Type B pancreatic cell (in vitro differentiated cells): ENCODE data around the gene UBA52. TPM values are rescaled to one million over a fixed set of nuclear protein-coding genes. Genes with fewer than 3 reads are reported as not detected.

Source experiments
- DNase-seq: peaks from one replicate; pipeline ENCODE4 v3.0.0; 2021; ENCODE audit warnings: mixed read lengths; ENCODE audit not compliant: unreplicated experiment; ENCODE audit errors: extremely low spot score
- H3K27ac Mint-ChIP-seq: 2 replicates; pipeline ENCODE4 v1.8.0; 2021; ENCODE audit warnings: mild to moderate bottlenecking, mixed read lengths
- H3K27me3 Mint-ChIP-seq: 2 replicates; pipeline ENCODE4 v1.8.0; 2021; ENCODE audit warnings: mixed read lengths
- H3K36me3 Mint-ChIP-seq: 2 replicates; pipeline ENCODE4 v1.8.0; 2021; ENCODE audit warnings: mixed read lengths
- H3K4me1 Mint-ChIP-seq: one replicate; pipeline ENCODE4 v1.8.0; 2021; ENCODE audit warnings: mixed read lengths; ENCODE audit not compliant: unreplicated experiment
- H3K4me3 Mint-ChIP-seq: 2 replicates; pipeline ENCODE4 v1.8.0; 2021; ENCODE audit warnings: mild to moderate bottlenecking, mixed read lengths
- H3K9me3 Mint-ChIP-seq: 2 replicates; pipeline ENCODE4 v1.8.0; 2021; ENCODE audit warnings: mixed read lengths
- CTCF ChIP-seq: fragments of 200-600 bp; sonication (generic); conservative IDR thresholded peaks from 2 replicates; pipeline ENCODE4 v1.5.0; 2021; ENCODE audit warnings: antibody characterized with exemption, mild to moderate bottlenecking
- total RNA-seq: library from RNA; stranded (reverse); gene quantifications from 2 replicates; pipeline ENCODE4 v1.2.1, GENCODE V29; 2021; ENCODE audit warnings: low replicate concordance

Gene UBA52
- total RNA-seq, 1 donor from 2014 or later, result 1,126 TPM

GRCh38 chr19:18529782-18530181, 41.9 kb upstream of the UBA52 start:
- Mint-ChIP-seq H3K27ac (no peak overlapping the region), H3K36me3 (peaks cover 3% of the 10 kb centered on the region), H3K27me3 (no peaks in the 10 kb centered on the region), H3K4me1 (no peaks in the 10 kb centered on the region), H3K4me3 (no peak overlapping the region), H3K9me3 (no peaks in the 10 kb centered on the region)
- no peak for TF ChIP-seq CTCF
- DNase-seq, result no peak

GRCh38 chr19:18531485-18531884, 40.2 kb upstream of the UBA52 start:
- Mint-ChIP-seq H3K9me3 (no peaks in the 10 kb centered on the region), H3K4me1 (no peaks in the 10 kb centered on the region), H3K4me3 (no peak overlapping the region), H3K27me3 (no peaks in the 10 kb centered on the region), H3K27ac (no peak overlapping the region), H3K36me3 (peaks cover 5% of the 10 kb centered on the region)
- DNase-seq, result no peak
- no peak for TF ChIP-seq CTCF

GRCh38 chr19:18532168-18532890, 39.3 kb upstream of the UBA52 start:
- Mint-ChIP-seq H3K4me3 (no peak overlapping the region), H3K27me3 (no peaks in the 10 kb centered on the region), H3K36me3 (peaks cover 8% of the 10 kb centered on the region), H3K4me1 (no peaks in the 10 kb centered on the region), H3K9me3 (no peaks in the 10 kb centered on the region), H3K27ac (no peak overlapping the region)
- no peak for TF ChIP-seq CTCF
- DNase-seq, result no peak

- H3K4me1 Mint-ChIP-seq, result no peaks in the 10 kb centered on the region
- DNase-seq, result no peak
- H3K27me3 Mint-ChIP-seq, result no peaks in the 10 kb centered on the region
- no peak overlapping the region for H3K4me3 Mint-ChIP-seq
- peaks cover 8% of the 10 kb centered on the region for H3K36me3 Mint-ChIP-seq
- H3K9me3 Mint-ChIP-seq, result no peaks in the 10 kb centered on the region
- H3K27ac Mint-ChIP-seq, result no peak overlapping the region
- no peak for TF ChIP-seq CTCF
Measured at GRCh38 chr19:18533058-18533457, 38.6 kb upstream of the UBA52 start.

GRCh38 chr19:18536475-18536874, 35.2 kb upstream of the UBA52 start:
- no peak for DNase-seq
- Mint-ChIP-seq H3K4me1 (no peaks in the 10 kb centered on the region), H3K27ac (no peak overlapping the region), H3K27me3 (no peaks in the 10 kb centered on the region), H3K36me3 (peaks cover 8% of the 10 kb centered on the region), H3K4me3 (peak overlapping the region; percentile 20), H3K9me3 (no peaks in the 10 kb centered on the region)
- TF ChIP-seq CTCF, result no peak
